Keratinocyte (primary cell): Measurements from ENCODE around the gene PCMTD2. TPM values are rescaled to one million over a fixed set of nuclear protein-coding genes. Genes with fewer than 3 reads are reported as not detected.
"Not testable (repeated sequence)": the region's sequence is repeated elsewhere in the genome, so short reads cannot be mapped to it uniquely, and the experiment has no call there.

ENCODE experiments used
- DNase-seq: peaks from one replicate; pipeline ENCODE4 v3.0.0-alpha.2; 2011; ENCODE audit warnings: low read depth, missing footprints, low spot score
- FAIRE-seq: peaks from 2 replicates; lab custom pipeline; 2011; peaks lifted over from hg19 to GRCh38; lab: Jason Lieb, UNC
- H2AFZ ChIP-seq: 2 replicates; pipeline ENCODE4 v1.6.0; 2012; ENCODE audit warnings: low read length, control low read depth, inconsistent platforms; ENCODE audit not compliant: control insufficient read depth
- H3K27ac ChIP-seq: 2 replicates; pipeline ENCODE4 v1.5.1; 2011; ENCODE audit warnings: low read length; ENCODE audit not compliant: control insufficient read depth, insufficient read depth
- H3K27me3 ChIP-seq: 3 replicates; pipeline ENCODE4 v1.6.0; 2011; ENCODE audit warnings: low read length; ENCODE audit not compliant: control insufficient read depth, insufficient read depth; ENCODE audit errors: extremely low read depth
- H3K36me3 ChIP-seq, 2 experiments: 2 replicates in 1 of 2; 3 replicates in 1 of 2; pipeline ENCODE4 v1.5.1; 2011; ENCODE audit warnings: low read length in 2 of 2, mild to moderate bottlenecking in 1 of 2; ENCODE audit not compliant: control insufficient read depth in 2 of 2, insufficient read depth in 2 of 2; ENCODE audit errors: extremely low read depth in 1 of 2
- H3K4me1 ChIP-seq: 3 replicates; pipeline ENCODE4 v1.5.1; 2011; ENCODE audit warnings: low read length; ENCODE audit not compliant: control insufficient read depth, insufficient read depth; ENCODE audit errors: extremely low read depth
- H3K4me2 ChIP-seq: 3 replicates; pipeline ENCODE4 v1.6.0; 2011; ENCODE audit warnings: low read depth, low read length; ENCODE audit not compliant: control insufficient read depth, insufficient read depth; ENCODE audit errors: extremely low read depth
- H3K4me3 ChIP-seq, 3 experiments: fragments of 200-600 bp in 1 of 3; sonication (generic) in 1 of 3; 2 replicates in 2 of 3; 3 replicates in 1 of 3; pipeline ENCODE4 v1.5.1; 2011 to 2016; ENCODE audit warnings: low read length in 3 of 3, mild to moderate bottlenecking in 3 of 3, control low read depth in 2 of 3, inconsistent platforms in 1 of 3, low read depth in 1 of 3, mixed read lengths in 1 of 3, mixed run types in 1 of 3, moderate library complexity in 1 of 3; ENCODE audit not compliant: control insufficient read depth in 2 of 3, insufficient read depth in 2 of 3; ENCODE audit errors: extremely low read depth in 1 of 3
- H3K79me2 ChIP-seq: 2 replicates; pipeline ENCODE4 v1.6.0; 2012; ENCODE audit warnings: low read length; ENCODE audit not compliant: control insufficient read depth, insufficient read depth
- H3K9ac ChIP-seq: 3 replicates; pipeline ENCODE4 v1.6.0; 2011; ENCODE audit warnings: low read length; ENCODE audit not compliant: control insufficient read depth, insufficient read depth; ENCODE audit errors: extremely low read depth
- H3K9me1 ChIP-seq: 3 replicates; pipeline ENCODE4 v1.6.0; 2011; ENCODE audit warnings: low read length; ENCODE audit not compliant: control insufficient read depth, insufficient read depth; ENCODE audit errors: extremely low read depth
- H3K9me3 ChIP-seq: 2 replicates; pipeline ENCODE4 v1.5.1; 2012; ENCODE audit warnings: low read depth, low read length; ENCODE audit not compliant: control insufficient read depth
- H4K20me1 ChIP-seq: 3 replicates; pipeline ENCODE4 v1.6.0; 2011; ENCODE audit warnings: low read length; ENCODE audit not compliant: control insufficient read depth, insufficient read depth; ENCODE audit errors: extremely low read depth
- CTCF ChIP-seq, 3 experiments: IDR thresholded peaks in 1 of 3; conservative IDR thresholded peaks in 1 of 3; optimal IDR thresholded peaks in 1 of 3; 2 replicates in 2 of 3; 3 replicates in 1 of 3; pipeline versions ENCODE3 to v1.5.1; 2011; ENCODE audit warnings: low read length in 3 of 3, mild to moderate bottlenecking in 3 of 3, moderate library complexity in 2 of 3, control low read depth in 1 of 3, inconsistent platforms in 1 of 3; ENCODE audit not compliant: insufficient read depth in 2 of 3; ENCODE audit errors: extremely low read depth in 1 of 3
- dilution Hi-C: fragments of 300-500 bp; cut with MboI; formaldehyde crosslinking; loops from one replicate; pipeline ENCODE4 v1.7.0; 2020; ENCODE audit warnings: low sequenced_read_pairs; ENCODE audit not compliant: extremely low pct_ligation_motif_present
- polyA plus RNA-seq, 5 experiments: library from polyadenylated mRNA; depleted of rRNA in 3 of 5; stranded (reverse) in 3 of 5; stranded (forward) in 1 of 5; unstranded in 1 of 5; fragments of >200 nt; gene quantifications; 1 replicate in 1 of 5; 2 replicates in 3 of 5; 3 replicates in 1 of 5; pipeline versions ENCODE4 v1.2.1 to v1.2.3, GENCODE V29; 2011 to 2012; ENCODE audit warnings: missing spikeins in 2 of 5, low read depth in 1 of 5, low replicate concordance in 1 of 5

Gene PCMTD2
- polyA plus RNA-seq, 1 donor (not counting 4 experiments of a cell fraction or from before 2014, with no cell fraction given): 25.8 TPM

GRCh38 chr20:64285579-64286446 lies 30.3 kb downstream of the PCMTD2 start:
- H3K79me2 ChIP-seq, H3K4me2 ChIP-seq, H3K27ac ChIP-seq, H3K4me3 ChIP-seq, FAIRE-seq, H4K20me1 ChIP-seq, H3K36me3 ChIP-seq, H3K27me3 ChIP-seq, DNase-seq, H3K9me1 ChIP-seq, H3K9ac ChIP-seq, dilution Hi-C loops, H3K4me1 ChIP-seq, H3K9me3 ChIP-seq, H2AFZ ChIP-seq: not testable (repeated sequence)
- TF ChIP-seq CTCF (optimal IDR thresholded peaks at IDR 0.05 in 1 of 3, IDR thresholded peaks at IDR 0.05 in 1 of 3, conservative IDR thresholded peaks at IDR 0.05 in 1 of 3; ENCODE audit: extremely low read depth in 1 of 3, insufficient read depth in 2 of 3, low read length in 3 of 3): peak in 2 of 3 experiments; percentile 55 to 83

GRCh38 chr20:64286447-64287263 lies 31.1 kb downstream of the PCMTD2 start:
- H3K9me3 ChIP-seq, H3K4me2 ChIP-seq, H4K20me1 ChIP-seq, H2AFZ ChIP-seq, H3K27me3 ChIP-seq, dilution Hi-C loops, H3K9ac ChIP-seq, H3K27ac ChIP-seq, FAIRE-seq, H3K4me1 ChIP-seq, DNase-seq, H3K36me3 ChIP-seq, H3K79me2 ChIP-seq, H3K9me1 ChIP-seq, H3K4me3 ChIP-seq: not testable (repeated sequence)

- H3K9me3 ChIP-seq, H3K9ac ChIP-seq, dilution Hi-C loops, H3K4me1 ChIP-seq, DNase-seq, H3K4me3 ChIP-seq, H3K4me2 ChIP-seq, FAIRE-seq, H2AFZ ChIP-seq, H3K27me3 ChIP-seq, H4K20me1 ChIP-seq, H3K27ac ChIP-seq, H3K36me3 ChIP-seq, H3K9me1 ChIP-seq, H3K79me2 ChIP-seq: not testable (repeated sequence)
These were observed 31.7 kb downstream of the PCMTD2 start for GRCh38 chr20:64287264-64287590.

- H3K4me1 ChIP-seq, H4K20me1 ChIP-seq, H3K27ac ChIP-seq, dilution Hi-C loops, H3K4me2 ChIP-seq, H3K79me2 ChIP-seq, H3K27me3 ChIP-seq, DNase-seq, H3K9me3 ChIP-seq, H3K36me3 ChIP-seq, H3K9me1 ChIP-seq, H2AFZ ChIP-seq, H3K9ac ChIP-seq, FAIRE-seq, H3K4me3 ChIP-seq: not testable (repeated sequence)
These were observed 36.6 kb downstream of the PCMTD2 start for GRCh38 chr20:64292167-64292566.
